Type B pancreatic cell (in vitro differentiated cells): Measurements from ENCODE around the gene STYXL1. TPM values are rescaled to one million over a fixed set of nuclear protein-coding genes. Genes with fewer than 3 reads are reported as not detected.

Source experiments
- DNase-seq: peaks from one replicate; pipeline ENCODE4 v3.0.0; 2021; ENCODE audit warnings: mixed read lengths; ENCODE audit not compliant: unreplicated experiment; ENCODE audit errors: extremely low spot score
- H3K27ac Mint-ChIP-seq: 2 replicates; pipeline ENCODE4 v1.8.0; 2021; ENCODE audit warnings: mild to moderate bottlenecking, mixed read lengths
- H3K27me3 Mint-ChIP-seq: 2 replicates; pipeline ENCODE4 v1.8.0; 2021; ENCODE audit warnings: mixed read lengths
- H3K36me3 Mint-ChIP-seq: 2 replicates; pipeline ENCODE4 v1.8.0; 2021; ENCODE audit warnings: mixed read lengths
- H3K4me1 Mint-ChIP-seq: one replicate; pipeline ENCODE4 v1.8.0; 2021; ENCODE audit warnings: mixed read lengths; ENCODE audit not compliant: unreplicated experiment
- H3K4me3 Mint-ChIP-seq: 2 replicates; pipeline ENCODE4 v1.8.0; 2021; ENCODE audit warnings: mild to moderate bottlenecking, mixed read lengths
- H3K9me3 Mint-ChIP-seq: 2 replicates; pipeline ENCODE4 v1.8.0; 2021; ENCODE audit warnings: mixed read lengths
- CTCF ChIP-seq: fragments of 200-600 bp; sonication (generic); conservative IDR thresholded peaks from 2 replicates; pipeline ENCODE4 v1.5.0; 2021; ENCODE audit warnings: antibody characterized with exemption, mild to moderate bottlenecking
- total RNA-seq: library from RNA; stranded (reverse); gene quantifications from 2 replicates; pipeline ENCODE4 v1.2.1, GENCODE V29; 2021; ENCODE audit warnings: low replicate concordance

The STYXL1 gene
- total RNA-seq, 1 donor from 2014 or later: 45.9 TPM

GRCh38 chr7:76074306-76074971 is 26.6 kb upstream of the STYXL1 start:
- Mint-ChIP-seq H3K27me3 (no peaks in the 10 kb centered on the region), H3K9me3 (no peaks in the 10 kb centered on the region), H3K27ac (no peak overlapping the region), H3K36me3 (no peaks in the 10 kb centered on the region), H3K4me1 (no peaks in the 10 kb centered on the region), H3K4me3 (no peak overlapping the region)
- no peak for DNase-seq
- TF ChIP-seq CTCF: no peak

- Mint-ChIP-seq H3K36me3 (no peaks in the 10 kb centered on the region), H3K9me3 (no peaks in the 10 kb centered on the region), H3K4me3 (no peak overlapping the region), H3K4me1 (no peaks in the 10 kb centered on the region), H3K27ac (no peak overlapping the region), H3K27me3 (no peaks in the 10 kb centered on the region)
- TF ChIP-seq CTCF: no peak
- no peak for DNase-seq
Measured at GRCh38 chr7:76073335-76073990, 25.7 kb upstream of the STYXL1 start.

DNA sequence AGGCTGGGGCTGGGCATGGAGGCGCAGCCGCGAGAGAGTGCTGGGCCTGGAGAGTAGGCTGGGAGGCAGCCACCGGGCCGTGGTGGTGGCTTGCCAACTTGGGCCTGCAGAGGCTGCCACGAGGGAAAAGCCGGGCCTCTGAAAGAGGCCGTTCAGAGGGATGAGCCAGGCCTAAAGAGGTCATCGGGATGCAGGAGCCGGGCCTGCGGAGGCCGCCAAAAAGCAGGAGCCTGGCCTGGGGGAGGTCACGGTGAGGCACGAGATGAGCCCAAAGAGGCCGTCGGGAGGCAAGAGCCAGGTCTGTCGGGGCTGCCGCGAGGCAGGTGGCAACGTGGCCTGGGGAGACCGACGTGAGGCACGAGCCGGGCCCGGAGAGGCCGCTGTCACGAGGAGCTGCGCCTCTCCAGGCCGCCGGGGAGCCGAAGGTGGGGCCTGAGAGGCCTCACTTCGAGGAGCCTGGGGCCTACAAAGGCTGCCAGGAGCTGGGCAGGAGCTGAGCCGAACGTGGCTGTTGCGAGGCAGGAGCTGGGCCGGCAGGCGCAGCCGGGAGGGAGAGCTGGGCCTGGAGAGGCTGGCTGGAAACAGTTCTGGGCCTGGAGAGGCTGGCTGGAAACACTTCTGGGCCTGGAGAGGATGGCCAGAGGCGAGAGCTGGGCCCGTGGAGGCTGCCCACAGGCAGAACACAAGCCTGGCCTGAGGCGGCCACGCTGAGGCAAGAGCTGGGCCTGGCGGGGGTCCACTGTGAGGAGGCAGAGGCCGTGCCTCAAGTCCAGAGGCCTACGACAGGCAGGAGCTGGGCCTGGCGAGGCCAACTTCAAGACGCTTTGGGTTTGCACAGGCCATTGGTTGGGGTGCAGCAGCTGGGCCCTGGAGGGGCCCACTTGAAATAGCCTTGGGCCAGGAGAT is 24.7 kb upstream of the STYXL1 start:
- Mint-ChIP-seq H3K4me3 (no peak overlapping the region), H3K27me3 (no peaks in the 10 kb centered on the region), H3K9me3 (no peaks in the 10 kb centered on the region), H3K36me3 (no peaks in the 10 kb centered on the region), H3K27ac (no peak overlapping the region), H3K4me1 (no peaks in the 10 kb centered on the region)
- DNase-seq: no peak
- no peak for TF ChIP-seq CTCF

DNA sequence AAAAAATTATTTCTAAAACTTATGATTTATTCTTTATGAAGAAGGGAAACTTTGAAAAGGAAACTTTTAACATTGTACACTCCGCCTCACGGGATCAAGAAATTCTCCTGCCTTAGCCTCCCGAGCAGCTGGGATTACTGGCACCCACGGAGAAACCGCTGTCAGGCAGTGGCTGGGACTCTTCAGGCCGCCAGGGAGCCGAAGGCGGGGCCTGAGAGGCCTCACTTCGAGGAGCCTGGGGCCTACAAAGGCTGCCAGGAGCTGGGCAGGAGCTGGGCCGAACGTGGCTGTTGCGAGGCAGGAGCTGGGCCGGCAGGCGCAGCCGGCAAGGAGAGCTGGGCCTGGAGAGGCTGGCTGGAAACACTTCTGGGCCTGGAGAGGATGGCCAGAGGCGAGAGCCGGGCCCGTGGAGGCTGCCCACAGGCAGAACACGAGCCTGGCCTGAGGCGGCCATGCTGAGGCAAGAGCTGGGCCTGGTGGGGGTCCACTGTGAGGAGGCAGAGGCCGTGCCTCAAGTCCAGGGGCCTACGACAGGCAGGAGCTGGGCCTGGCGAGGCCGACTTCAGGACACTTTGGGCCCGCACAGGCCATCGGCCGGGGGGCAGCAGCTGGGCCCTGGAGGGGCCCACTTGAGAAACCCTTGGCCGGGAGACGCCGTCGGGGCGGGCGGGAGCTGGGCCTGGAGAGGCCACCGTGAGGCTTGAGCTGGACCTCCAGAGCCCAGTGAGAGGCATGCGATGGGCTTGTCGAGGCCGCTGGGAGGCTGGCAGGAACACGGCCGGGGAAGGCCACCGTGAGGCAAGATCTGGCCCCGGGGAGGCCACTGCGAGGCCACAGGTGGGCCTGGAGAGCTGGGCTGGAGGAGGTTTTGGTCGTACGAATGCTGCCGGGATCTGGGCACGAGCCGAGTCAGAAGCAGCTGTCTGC is 23.8 kb upstream of the STYXL1 start:
- Mint-ChIP-seq H3K4me1 (no peaks in the 10 kb centered on the region), H3K27me3 (no peaks in the 10 kb centered on the region), H3K36me3 (no peaks in the 10 kb centered on the region), H3K27ac (no peak overlapping the region), H3K4me3 (no peak overlapping the region), H3K9me3 (no peaks in the 10 kb centered on the region)
- TF ChIP-seq CTCF: no peak
- no peak for DNase-seq

- Mint-ChIP-seq H3K4me3 (no peak overlapping the region), H3K36me3 (no peaks in the 10 kb centered on the region), H3K27ac (peak overlapping the region; percentile 64), H3K9me3 (no peaks in the 10 kb centered on the region), H3K27me3 (no peaks in the 10 kb centered on the region), H3K4me1 (no peaks in the 10 kb centered on the region)
- peak; percentile 22 for TF ChIP-seq CTCF
- no peak for DNase-seq
Measured at GRCh38 chr7:76069238-76069638, 21.4 kb upstream of the STYXL1 start.
